HG03520 (cell line): ENCODE results near the gene ALDH18A1.
"Not testable (repeated sequence)": the region's sequence is repeated elsewhere in the genome, so short reads cannot be mapped to it uniquely, and the experiment has no call there.

Experiments
- ATAC-seq: cut with Tn5 transposase; IDR thresholded peaks from one replicate; pipeline ENCODE4 v1.9.1; 2021; ENCODE audit warnings: mild to moderate bottlenecking, moderate library complexity; ENCODE audit not compliant: unreplicated experiment

Gene ALDH18A1

DNA sequence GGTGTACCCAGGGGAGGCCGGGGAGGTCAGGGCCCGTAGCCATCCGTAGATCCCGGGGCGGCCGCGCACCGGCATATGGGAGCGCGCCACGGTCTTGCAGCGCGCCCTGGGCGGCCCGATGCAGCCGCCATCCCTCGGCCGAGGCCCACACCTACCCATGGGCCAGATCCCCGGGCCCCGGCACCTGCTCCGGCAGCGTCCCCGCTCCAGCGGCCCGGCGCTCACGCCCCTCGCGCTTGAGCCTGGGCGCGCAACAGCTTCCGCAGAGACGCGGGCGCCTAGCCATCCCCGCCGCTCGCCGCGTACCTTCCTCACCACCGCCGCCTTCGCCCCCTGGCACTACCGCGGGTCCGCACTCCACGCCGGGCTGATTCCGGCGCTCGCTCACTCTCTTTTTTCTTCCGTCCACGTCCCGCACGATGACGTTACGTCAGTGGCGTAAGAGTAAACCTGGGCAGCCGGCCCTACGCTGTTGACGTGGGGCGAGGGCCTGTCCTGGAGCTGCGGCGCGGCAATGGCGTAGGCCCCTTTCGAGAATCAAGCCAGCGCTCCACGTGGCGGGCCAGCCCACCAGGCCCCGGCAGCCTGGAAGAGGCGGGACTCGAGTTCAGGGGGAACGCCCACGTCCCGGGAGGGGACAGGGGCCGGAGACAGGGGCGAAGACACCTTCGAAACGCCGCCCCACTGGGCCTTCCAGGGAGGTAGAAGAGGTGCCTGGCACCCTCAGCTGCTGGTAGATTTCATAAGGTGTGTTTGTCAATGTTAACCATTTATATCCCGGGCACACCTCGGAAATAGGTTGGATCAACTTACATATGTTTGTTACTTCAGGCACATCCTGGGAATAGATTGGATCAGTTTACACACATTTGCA, at the start of gene ALDH18A1:
ALDH18A1 (minus strand) TSS at position 421 of the 874 bp plus-strand sequence. CDS start 3,334 bp downstream, outside the sequence.
- ATAC-seq = peak; percentile 80

- no peak for ATAC-seq
Observed at GRCh38 chr10:95698415-95698814, 41.9 kb upstream of the ALDH18A1 start.

DNA sequence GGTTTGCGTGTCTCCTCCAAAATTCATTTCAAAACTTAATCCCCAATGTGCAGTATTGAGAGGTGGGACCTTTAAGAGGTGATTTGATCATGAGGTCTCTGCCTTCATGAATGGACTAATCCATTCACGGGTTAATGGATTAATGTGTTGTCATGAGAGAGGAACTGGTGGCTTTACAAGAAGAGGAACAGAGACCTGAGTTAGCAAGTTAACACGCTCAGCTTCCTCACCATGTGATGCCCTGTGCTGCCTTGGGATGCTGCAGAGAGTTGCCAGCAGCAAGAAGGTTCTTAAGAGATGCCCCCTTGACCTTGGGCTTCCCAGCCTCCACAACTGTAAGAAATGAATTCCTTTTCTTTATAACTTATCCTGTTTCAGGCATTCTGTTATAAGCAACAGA, 40.9 kb upstream of the ALDH18A1 start:
- ATAC-seq = no peak

DNA sequence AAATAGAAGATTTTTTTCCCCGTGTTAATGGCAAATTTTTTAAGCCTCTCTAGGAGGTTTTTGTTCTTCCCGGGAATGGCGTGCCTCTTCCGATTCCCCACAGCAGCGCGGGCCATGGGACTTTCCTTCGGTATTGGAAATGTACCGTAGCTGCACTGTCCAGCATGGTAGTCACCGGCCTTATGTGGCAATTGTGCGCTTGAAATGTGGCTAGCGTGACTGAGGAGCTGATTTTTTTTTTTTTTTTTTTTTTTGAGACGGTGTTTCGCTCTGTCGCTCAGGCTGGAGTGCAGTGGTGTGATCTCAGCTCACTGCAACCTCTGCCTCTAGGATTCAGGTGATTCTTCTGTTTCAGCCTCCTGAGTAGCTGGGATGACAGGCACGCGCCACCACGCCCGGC, 38.2 kb upstream of the ALDH18A1 start:
- ATAC-seq = no peak

- peak; percentile 98 for ATAC-seq
Observed at GRCh38 chr10:95693668-95694534, 37.4 kb upstream of the ALDH18A1 start, which contains the start of gene TCTN3. TSS of gene TCTN3 (minus strand) at chr10:95693927. CDS start at chr10:95693899, 28 bp downstream.

DNA sequence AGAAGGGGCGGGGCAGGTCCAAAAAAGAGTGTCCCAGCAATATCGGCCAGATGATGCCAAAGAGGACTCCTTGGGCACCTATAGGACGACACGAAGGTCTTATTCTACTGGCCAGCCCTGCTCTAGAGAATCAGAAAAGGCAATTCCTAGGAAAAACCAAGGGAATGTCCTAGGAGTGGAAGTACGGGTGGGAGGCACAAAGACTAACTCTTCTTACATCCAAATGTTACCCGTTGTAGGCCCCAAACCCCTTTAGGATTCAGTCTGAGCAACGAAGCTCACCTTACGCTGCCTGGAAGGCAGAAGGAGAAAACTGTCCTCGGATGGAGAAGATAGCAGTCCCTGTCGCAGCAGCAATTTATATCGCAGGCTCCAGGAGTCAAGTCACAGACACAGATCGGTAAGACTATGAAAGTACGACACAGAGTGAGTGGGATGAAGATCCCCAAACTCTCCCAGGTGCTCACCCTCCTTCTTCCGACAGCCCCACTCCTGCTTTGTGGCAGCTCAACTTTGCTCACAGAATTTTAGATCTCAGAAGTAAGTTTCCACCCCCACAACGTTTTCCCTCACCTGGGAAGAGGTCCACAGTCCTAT, 36.7 kb upstream of the ALDH18A1 start:
- ATAC-seq = no peak

- ATAC-seq = no peak
Observed at GRCh38 chr10:95691281-95691680, 34.8 kb upstream of the ALDH18A1 start.

DNA sequence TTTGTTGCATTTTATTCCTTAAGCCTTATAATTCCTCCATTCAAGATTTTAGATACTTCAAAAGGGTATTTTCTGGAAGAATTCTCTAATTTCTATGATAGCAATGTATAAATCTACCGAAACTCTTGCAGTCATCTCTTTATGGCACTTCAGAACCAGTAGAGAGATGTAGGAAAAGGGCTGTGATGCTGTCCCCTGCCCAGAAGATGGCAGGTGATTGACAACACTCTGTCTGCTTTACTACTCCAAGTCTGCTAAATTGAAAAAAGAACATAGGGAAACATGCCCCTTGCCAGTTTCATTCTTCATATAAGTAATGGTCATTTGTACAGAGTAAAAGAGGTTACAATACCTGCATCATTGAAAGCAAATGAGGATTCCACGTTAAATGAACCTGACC, 32.1 kb upstream of the ALDH18A1 start:
- no peak for ATAC-seq

DNA sequence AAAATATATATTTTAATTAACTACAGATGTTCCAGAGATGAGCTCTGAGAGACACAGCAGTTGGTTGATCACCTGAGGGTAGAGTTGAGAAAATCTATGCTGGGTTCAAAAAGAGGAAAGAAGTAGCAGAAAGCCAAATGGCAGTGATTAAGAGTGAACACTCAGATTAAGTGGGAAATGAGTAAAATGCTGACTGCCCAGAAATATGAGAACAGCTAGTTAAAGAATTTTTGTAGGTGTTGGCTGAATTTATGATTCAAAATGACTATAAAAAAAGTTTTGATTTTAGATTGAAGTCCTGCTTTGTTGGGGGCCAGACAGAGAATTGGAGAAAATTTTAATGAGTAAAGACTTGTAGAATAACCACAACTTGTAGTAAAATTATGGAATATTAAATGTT, 27.5 kb upstream of the ALDH18A1 start:
- ATAC-seq = no peak

GRCh38 chr10:95675403-95676116, 19.0 kb upstream of the ALDH18A1 start:
- ATAC-seq = no peak

DNA sequence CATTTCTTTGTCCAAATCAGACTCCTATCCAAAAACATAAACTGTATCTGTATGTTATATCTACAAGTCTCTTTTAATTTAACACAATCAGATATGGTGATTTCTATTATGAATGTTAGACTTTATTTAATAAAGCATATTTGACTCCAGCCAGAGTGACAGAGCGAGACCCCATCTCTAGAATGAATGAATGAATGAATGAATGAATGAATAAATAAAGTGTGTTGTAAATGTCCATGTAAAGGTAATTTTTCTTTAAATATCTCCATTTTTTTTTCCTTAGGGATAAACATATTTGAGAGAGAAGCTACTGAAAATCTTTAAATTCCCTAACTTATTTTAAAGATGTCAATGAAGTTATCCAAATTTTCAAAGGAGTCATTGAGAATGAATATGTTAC, 18.1 kb upstream of the ALDH18A1 start:
- no peak for ATAC-seq

- ATAC-seq = not testable (repeated sequence)
Observed at GRCh38 chr10:95672641-95673040, 16.1 kb upstream of the ALDH18A1 start.

GRCh38 chr10:95664543-95664942, 8.0 kb upstream of the ALDH18A1 start:
- ATAC-seq = no peak

DNA sequence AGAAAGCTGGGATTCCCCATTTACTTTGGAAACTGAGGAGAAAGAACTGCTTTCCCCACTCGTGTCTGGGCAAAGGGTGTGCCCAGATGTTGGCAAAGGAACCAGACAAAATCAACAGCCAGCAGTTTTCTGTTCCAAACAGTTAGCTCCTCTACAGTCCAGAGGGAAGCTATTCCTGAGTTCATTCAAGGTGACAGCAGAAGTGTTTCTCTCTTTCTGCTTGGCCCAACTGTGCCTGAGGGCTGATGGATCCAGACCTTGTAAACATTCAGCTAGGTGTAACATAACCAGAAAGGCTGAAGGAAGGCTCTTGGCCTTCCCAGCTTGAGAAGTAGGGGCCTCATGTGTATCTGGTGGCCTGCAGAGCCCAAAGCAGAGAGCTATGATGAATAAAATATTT, 7.0 kb upstream of the ALDH18A1 start:
- no peak for ATAC-seq

DNA sequence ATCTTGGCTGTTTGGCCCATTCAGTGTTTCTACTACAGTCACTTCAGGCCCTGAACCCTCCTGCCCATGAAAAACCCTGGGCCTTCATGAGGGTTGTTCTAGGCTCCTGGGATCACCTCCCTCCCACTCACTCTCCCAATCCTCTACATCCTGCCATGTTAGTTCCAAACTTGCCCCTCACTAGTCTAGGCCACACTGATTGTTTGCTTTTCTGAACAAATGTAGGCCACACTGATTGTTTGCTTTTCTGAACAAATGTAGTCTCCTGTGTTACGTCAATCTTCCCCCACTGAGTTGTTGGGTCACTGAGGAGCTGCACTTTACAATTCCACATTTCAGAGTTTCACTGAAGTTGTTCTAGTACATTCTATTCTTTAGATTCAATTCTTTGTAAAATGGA, 5.3 kb upstream of the ALDH18A1 start:
- ATAC-seq = no peak

DNA sequence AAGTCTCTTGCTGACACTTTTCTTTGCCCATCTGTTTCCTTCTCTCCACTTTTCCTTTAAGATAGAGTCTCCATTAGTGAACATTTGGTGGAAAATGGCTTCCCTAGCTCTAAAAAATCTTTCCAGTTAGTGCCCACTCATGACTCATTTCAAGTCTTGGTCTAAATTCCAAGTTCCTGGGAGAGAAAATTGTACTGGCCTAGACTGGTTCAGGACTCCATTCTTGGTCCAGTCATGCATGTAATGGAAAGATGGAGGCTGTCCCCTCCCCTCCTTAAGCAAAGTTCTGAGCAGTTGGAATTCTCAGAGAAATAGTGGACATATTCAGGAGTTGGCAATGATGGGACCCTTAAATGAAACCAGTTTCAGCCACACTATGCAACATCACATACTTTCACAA, 3.8 kb upstream of the ALDH18A1 start:
- no peak for ATAC-seq

DNA sequence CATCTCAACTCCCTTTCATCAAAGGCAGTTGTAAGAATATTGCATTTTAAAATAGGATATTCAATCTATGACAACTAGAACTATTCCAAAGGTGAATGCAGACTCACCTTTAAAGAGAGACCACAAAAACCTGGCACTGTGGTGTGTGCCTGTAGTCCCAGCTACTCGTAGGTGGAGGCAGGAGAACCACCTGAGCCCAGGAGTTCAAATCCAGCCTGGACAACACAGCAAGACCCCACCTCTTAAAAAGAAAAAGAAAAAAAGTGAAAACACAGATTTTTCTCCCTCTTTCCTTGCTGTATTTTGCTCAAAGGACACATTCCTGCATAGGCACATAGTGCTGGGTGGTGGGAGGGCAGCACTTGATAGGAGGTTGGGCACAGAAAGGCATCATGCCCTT, 739 bp upstream of the ALDH18A1 start:
- ATAC-seq = no peak

DNA sequence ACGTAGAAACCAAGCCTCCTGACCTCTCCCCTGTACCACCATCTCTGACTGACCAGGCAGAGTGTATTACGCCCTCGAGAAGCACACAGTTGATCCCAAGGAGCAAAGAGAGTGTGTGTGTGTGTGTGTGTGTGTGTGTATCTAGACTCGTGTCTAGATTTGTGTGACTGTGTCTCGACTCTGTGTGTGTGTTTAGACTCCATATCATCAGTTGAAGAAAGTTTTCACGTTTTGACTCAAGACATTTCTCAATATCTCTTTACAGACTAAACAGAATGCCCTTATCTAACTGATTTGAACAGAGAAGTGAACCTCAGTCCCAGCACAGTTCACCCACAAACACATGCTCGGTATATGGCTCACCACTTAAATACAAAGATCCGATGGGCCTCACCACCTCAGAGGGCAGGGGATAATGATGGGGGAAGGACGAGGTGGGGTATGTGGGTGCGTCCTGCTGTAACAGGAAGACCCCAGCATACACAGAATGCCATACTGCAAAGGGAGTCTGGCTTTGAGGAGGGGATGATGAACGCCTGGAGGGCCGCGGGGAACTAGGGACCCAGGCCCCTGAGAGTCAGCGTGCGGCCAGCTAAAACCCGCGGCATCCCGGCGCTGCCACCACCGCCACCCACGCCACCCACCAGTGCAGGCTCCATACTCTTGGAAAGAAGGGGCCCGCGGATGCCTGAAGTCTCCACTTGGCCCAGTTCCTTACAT, 780 bp downstream of the ALDH18A1 start:
- ATAC-seq = peak; percentile 10

DNA sequence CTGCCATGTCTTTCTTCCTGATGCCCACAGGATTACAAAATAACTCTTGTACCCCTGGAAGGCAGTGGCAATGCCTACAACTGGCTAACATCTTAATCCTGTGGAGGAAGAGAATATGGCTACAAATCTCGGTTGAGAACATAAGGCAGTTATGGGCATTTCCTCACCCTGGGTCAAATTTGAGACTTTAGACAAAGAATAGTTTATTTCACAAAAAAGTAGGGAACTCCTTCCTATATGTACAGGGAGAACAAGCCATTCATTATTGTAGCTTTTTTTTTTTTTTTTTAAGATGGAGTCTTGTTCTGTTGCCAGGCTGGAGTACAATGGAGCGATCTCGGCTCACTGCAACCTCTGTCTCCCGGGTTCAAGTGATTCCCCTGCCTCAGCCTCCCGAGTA, 2.6 kb downstream of the ALDH18A1 start:
- no peak for ATAC-seq
